ENCODE data around the gene TDRD1.

DNA sequence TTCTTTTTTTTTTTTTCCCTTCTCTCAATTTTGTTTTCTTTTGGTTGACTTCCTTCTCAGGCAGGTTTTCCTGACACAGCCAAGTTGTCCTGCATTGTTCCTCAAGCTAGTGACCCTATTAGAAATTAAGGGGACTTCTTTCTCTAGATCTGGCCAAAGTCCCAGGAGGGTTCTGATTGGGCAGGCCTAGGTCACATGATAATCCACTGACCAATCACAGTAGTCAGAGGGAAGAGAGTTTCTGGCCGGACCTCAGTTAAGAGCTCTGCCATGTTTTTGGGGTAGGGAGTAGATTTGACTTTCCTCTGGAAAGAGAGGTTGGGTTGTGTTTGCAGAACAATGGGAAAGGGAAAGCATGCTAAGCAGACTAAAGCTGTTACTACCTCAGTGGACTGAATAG is 76.1 kb downstream of the TDRD1 start:
- TF ChIP-seq, protein P1, sequence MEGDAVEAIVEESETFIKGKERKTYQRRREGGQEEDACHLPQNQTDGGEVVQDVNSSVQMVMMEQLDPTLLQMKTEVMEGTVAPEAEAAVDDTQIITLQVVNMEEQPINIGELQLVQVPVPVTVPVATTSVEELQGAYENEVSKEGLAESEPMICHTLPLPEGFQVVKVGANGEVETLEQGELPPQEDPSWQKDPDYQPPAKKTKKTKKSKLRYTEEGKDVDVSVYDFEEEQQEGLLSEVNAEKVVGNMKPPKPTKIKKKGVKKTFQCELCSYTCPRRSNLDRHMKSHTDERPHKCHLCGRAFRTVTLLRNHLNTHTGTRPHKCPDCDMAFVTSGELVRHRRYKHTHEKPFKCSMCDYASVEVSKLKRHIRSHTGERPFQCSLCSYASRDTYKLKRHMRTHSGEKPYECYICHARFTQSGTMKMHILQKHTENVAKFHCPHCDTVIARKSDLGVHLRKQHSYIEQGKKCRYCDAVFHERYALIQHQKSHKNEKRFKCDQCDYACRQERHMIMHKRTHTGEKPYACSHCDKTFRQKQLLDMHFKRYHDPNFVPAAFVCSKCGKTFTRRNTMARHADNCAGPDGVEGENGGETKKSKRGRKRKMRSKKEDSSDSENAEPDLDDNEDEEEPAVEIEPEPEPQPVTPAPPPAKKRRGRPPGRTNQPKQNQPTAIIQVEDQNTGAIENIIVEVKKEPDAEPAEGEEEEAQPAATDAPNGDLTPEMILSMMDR (IDR thresholded peaks at IDR 0.05; ENCODE audit: poor library complexity, severe bottlenecking), result no peak
- no peak for TF ChIP-seq RAD21 (conservative IDR thresholded peaks at IDR 0.05)
- TF ChIP-seq SMC3 (conservative IDR thresholded peaks at IDR 0.05; ENCODE audit: poor library complexity), result no peak
